ENCODE data around the gene NDUFA8.

NDUFA8 gene

GRCh38 chr9:122097679-122098315, 61.8 kb downstream of the NDUFA8 start:
- DNase-seq, result no peak

GRCh38 chr9:122096620-122097415, 62.8 kb downstream of the NDUFA8 start:
- no peak for DNase-seq

- peak in 4 of 5 donors; percentile 8 to 48 (median 34) for DNase-seq
Measured at GRCh38 chr9:122095010-122095767, 64.4 kb downstream of the NDUFA8 start.

All from T-helper 1 cell (primary cell).